Astrocyte of the spinal cord (primary cell): Measurements from ENCODE around the gene IFIT1.

Experiments
- DNase-seq: peaks from one replicate; pipeline ENCODE4 v3.0.0; 2011; ENCODE audit warnings: low read depth, low spot score
- H3K4me3 ChIP-seq: 2 replicates; pipeline ENCODE4 v1.5.1; 2011; ENCODE audit warnings: low read depth, mild to moderate bottlenecking, low read length, moderate library complexity
- CTCF ChIP-seq: IDR thresholded peaks from 2 replicates; pipeline ENCODE4 v1.5.1; 2012; ENCODE audit warnings: low read depth, mild to moderate bottlenecking, low read length, inconsistent platforms
- in situ Hi-C: cut with HindIII; loops from 2 replicates; pipeline ENCODE4 v1.10.0; 2017; ENCODE audit warnings: low sequenced_read_pairs

Gene IFIT1

GRCh38 chr10:89371987-89372386 lies 20.4 kb upstream of the IFIT1 start:
- no peak for TF ChIP-seq CTCF
- no peak for DNase-seq
- no peak overlapping the region for H3K4me3 ChIP-seq
- in situ Hi-C loops: no loop called here

GRCh38 chr10:89373916-89374711 lies 18.3 kb upstream of the IFIT1 start:
- peak; percentile 91 for DNase-seq
- in situ Hi-C loops: no loop called here
- no peak overlapping the region for H3K4me3 ChIP-seq
- TF ChIP-seq CTCF: no peak

GRCh38 chr10:89374713-89375141 lies 17.7 kb upstream of the IFIT1 start:
- DNase-seq: no peak
- no peak for TF ChIP-seq CTCF
- in situ Hi-C loops: no loop called here
- H3K4me3 ChIP-seq: no peak overlapping the region

GRCh38 chr10:89377705-89378637 lies 14.5 kb upstream of the IFIT1 start, which contains the start of gene IFIT1B:
TSS of gene IFIT1B (plus strand) at chr10:89378056. CDS start at chr10:89378136, 80 bp downstream.
- no peak for TF ChIP-seq CTCF
- no peak within 1 kb of the TSS for H3K4me3 ChIP-seq
- no peak for DNase-seq
- in situ Hi-C loops: no loop called here

GRCh38 chr10:89379103-89379502 lies 13.3 kb upstream of the IFIT1 start:
- H3K4me3 ChIP-seq: no peak overlapping the region
- no peak for TF ChIP-seq CTCF
- no peak for DNase-seq
- in situ Hi-C loops: no loop called here

- no peak overlapping the region for H3K4me3 ChIP-seq
- in situ Hi-C loops: no loop called here
- no peak for DNase-seq
- no peak for TF ChIP-seq CTCF
Observed at GRCh38 chr10:89382757-89383156, 9.7 kb upstream of the IFIT1 start.
